H1 (cell line): ENCODE results near the gene KRTAP26-1. TPM values are rescaled to one million over a fixed set of nuclear protein-coding genes. Genes with fewer than 3 reads are reported as not detected.

Experiments
- CTCF ChIA-PET: fragments of 300-600 bp; sonication (Branson Sonifier 250); formaldehyde crosslinking; loops from one replicate; lab custom pipeline; 2021; ENCODE audit not compliant: partially characterized antibody; lab: Charles Lee
- POLR2A ChIA-PET: fragments of 300-600 bp; sonication (Branson Sonifier 250); formaldehyde crosslinking; loops from one replicate; lab custom pipeline; 2021; ENCODE audit warnings: inconsistent platforms; ENCODE audit not compliant: partially characterized antibody; lab: Charles Lee
- DNase-seq, 2 experiments: peaks; one replicate each; pipeline versions ENCODE4 v3.0.0 to v3.0.0-alpha.2; 2010 to 2022; ENCODE audit warnings: low spot score in 2 of 2, low read depth in 1 of 2, mixed read lengths in 1 of 2
- FAIRE-seq: peaks from 2 replicates; lab custom pipeline; 2011; peaks lifted over from hg19 to GRCh38; lab: Jason Lieb, UNC
- H2AFZ ChIP-seq: 2 replicates; pipeline ENCODE4 v1.8.1; 2012; ENCODE audit warnings: low read length, inconsistent platforms
- H2AK5ac ChIP-seq: 2 replicates; pipeline ENCODE4 v1.6.1; 2013; ENCODE audit warnings: low read depth, low read length
- H2BK120ac ChIP-seq: replicated peaks from 2 replicates; pipeline ENCODE3; 2013; ENCODE audit warnings: low read depth, low read length, inconsistent platforms
- H2BK12ac ChIP-seq: 2 replicates; pipeline ENCODE4 v1.6.1; 2013; ENCODE audit warnings: low read depth, low read length
- H2BK15ac ChIP-seq: 2 replicates; pipeline ENCODE4 v1.6.1; 2013; ENCODE audit warnings: low read length
- H2BK20ac ChIP-seq: 2 replicates; pipeline ENCODE4 v1.6.1; 2013; ENCODE audit warnings: low read length
- H2BK5ac ChIP-seq: 2 replicates; pipeline ENCODE4 v1.6.1; 2013; ENCODE audit warnings: low read depth, low read length
- H3K14ac ChIP-seq: 2 replicates; pipeline ENCODE4 v1.6.1; 2013; ENCODE audit warnings: inconsistent platforms; ENCODE audit not compliant: insufficient read length
- H3K18ac ChIP-seq: 2 replicates; pipeline ENCODE4 v1.6.1; 2013; ENCODE audit warnings: low read length; ENCODE audit errors: extremely low read depth
- H3K23ac ChIP-seq: 2 replicates; pipeline ENCODE4 v1.6.1; 2013; ENCODE audit warnings: inconsistent platforms; ENCODE audit not compliant: insufficient read length
- H3K23me2 ChIP-seq: 2 replicates; pipeline ENCODE4 v1.6.1; 2013; ENCODE audit warnings: low read depth, low read length
- H3K27ac ChIP-seq: 2 replicates; pipeline ENCODE4 v1.6.1; 2011; ENCODE audit warnings: low read depth, low read length, inconsistent platforms
- H3K27me3 ChIP-seq, 4 experiments: replicated peaks in 1 of 4; 1 replicate in 1 of 4; 2 replicates in 3 of 4; pipeline versions ENCODE4 v1.6.1 to v1.8.1; 2011 to 2013; ENCODE audit warnings: low read length in 3 of 4, mild to moderate bottlenecking in 3 of 4, inconsistent platforms in 2 of 4, mixed read lengths in 2 of 4, moderate library complexity in 1 of 4; ENCODE audit not compliant: control insufficient read depth in 3 of 4, insufficient read depth in 3 of 4; ENCODE audit errors: extremely low read depth in 1 of 4
- H3K36me3 ChIP-seq, 4 experiments: 2 replicates each; pipeline versions ENCODE4 v1.6.1 to v1.8.1; 2011 to 2013; ENCODE audit warnings: mild to moderate bottlenecking in 4 of 4, low read length in 3 of 4, moderate library complexity in 2 of 4, control low read depth in 1 of 4, inconsistent platforms in 1 of 4; ENCODE audit not compliant: insufficient read depth in 4 of 4, control insufficient read depth in 2 of 4
- H3K4ac ChIP-seq: replicated peaks from 2 replicates; pipeline ENCODE3; 2013; ENCODE audit warnings: low read length, low read depth, mixed read lengths, inconsistent platforms; ENCODE audit not compliant: insufficient read length
- H3K4me1 ChIP-seq, 4 experiments: replicated peaks in 1 of 4; 1 replicate in 1 of 4; 2 replicates in 3 of 4; pipeline versions ENCODE4 v1.6.1 to v1.8.1; 2011 to 2013; ENCODE audit warnings: low read length in 3 of 4, inconsistent platforms in 2 of 4, mixed read lengths in 1 of 4; ENCODE audit not compliant: insufficient read depth in 4 of 4, control insufficient read depth in 3 of 4
- H3K4me2 ChIP-seq, 2 experiments: 2 replicates each; pipeline versions ENCODE4 v1.6.1 to v1.8.1; 2011 to 2013; ENCODE audit warnings: low read depth in 2 of 2, low read length in 2 of 2, control low read depth in 1 of 2, inconsistent platforms in 1 of 2, mild to moderate bottlenecking in 1 of 2; ENCODE audit not compliant: insufficient read depth in 1 of 2
- H3K4me3 ChIP-seq, 4 experiments: fragments of 200-600, 300-600 bp in 1 of 4; sonication (generic), shearing (Covaris generic), sonication (Bioruptor Twin) in 1 of 4; 2 replicates each; pipeline versions ENCODE4 v1.5.1 to v1.8.1; 2011 to 2016; ENCODE audit warnings: low read length in 4 of 4, low read depth in 3 of 4, control low read depth in 2 of 4, inconsistent platforms in 2 of 4, mild to moderate bottlenecking in 2 of 4, mixed read lengths in 1 of 4, moderate library complexity in 1 of 4; ENCODE audit not compliant: insufficient read depth in 2 of 4; ENCODE audit errors: extremely low read depth in 1 of 4
- H3K56ac ChIP-seq: replicated peaks from 2 replicates; pipeline ENCODE3; 2013; ENCODE audit warnings: low read depth, mild to moderate bottlenecking, mixed read lengths, low read length, inconsistent platforms; ENCODE audit not compliant: insufficient read length
- H3K79me1 ChIP-seq: 2 replicates; pipeline ENCODE4 v1.6.1; 2013; ENCODE audit warnings: low read depth, low read length, control low read depth
- H3K79me2 ChIP-seq, 2 experiments: 2 replicates each; pipeline versions ENCODE4 v1.6.1 to v1.8.1; 2012 to 2013; ENCODE audit warnings: low read length in 2 of 2, mild to moderate bottlenecking in 2 of 2, inconsistent platforms in 1 of 2; ENCODE audit not compliant: insufficient read depth in 2 of 2, control insufficient read depth in 1 of 2
- H3K9ac ChIP-seq, 4 experiments: replicated peaks in 1 of 4; 1 replicate in 1 of 4; 2 replicates in 3 of 4; pipeline versions ENCODE4 v1.6.1 to v1.8.1; 2011 to 2013; ENCODE audit warnings: low read depth in 3 of 4, low read length in 3 of 4, control low read depth in 2 of 4, mild to moderate bottlenecking in 2 of 4, moderate library complexity in 2 of 4, inconsistent platforms in 1 of 4; ENCODE audit errors: extremely low read depth in 1 of 4
- H3K9me3 ChIP-seq, 2 experiments: 2 replicates each; pipeline versions ENCODE4 v1.6.1 to v1.8.1; 2012 to 2013; ENCODE audit warnings: mild to moderate bottlenecking in 2 of 2, moderate library complexity in 2 of 2, control low read depth in 1 of 2, inconsistent platforms in 1 of 2, low read depth in 1 of 2, low read length in 1 of 2, mixed read lengths in 1 of 2; ENCODE audit not compliant: insufficient read depth in 2 of 2
- H4K20me1 ChIP-seq, 2 experiments: replicated peaks in 1 of 2; 2 replicates each; pipeline versions ENCODE3 to v1.8.1; 2011 to 2013; ENCODE audit warnings: inconsistent platforms in 2 of 2, low read length in 2 of 2, mild to moderate bottlenecking in 1 of 2; ENCODE audit not compliant: insufficient read depth in 2 of 2, control insufficient read depth in 1 of 2
- H4K5ac ChIP-seq: 2 replicates; pipeline ENCODE4 v1.6.1; 2013; ENCODE audit warnings: low read length, low read depth, mixed read lengths, inconsistent platforms; ENCODE audit not compliant: insufficient read length
- H4K8ac ChIP-seq: 2 replicates; pipeline ENCODE4 v1.8.0; 2013; ENCODE audit warnings: mild to moderate bottlenecking, moderate library complexity, low read length, inconsistent platforms; ENCODE audit not compliant: insufficient read depth; ENCODE audit errors: extremely low read depth
- H4K91ac ChIP-seq: replicated peaks from 2 replicates; pipeline ENCODE3; 2013; ENCODE audit warnings: low read length, mixed read lengths, inconsistent platforms; ENCODE audit not compliant: insufficient read length
- ATF3 ChIP-seq: IDR thresholded peaks from 2 replicates; pipeline ENCODE4 v1.6.1; 2011; ENCODE audit warnings: low read depth, mild to moderate bottlenecking, low read length; ENCODE audit not compliant: insufficient read depth
- BCL11A ChIP-seq, 2 experiments: IDR thresholded peaks; one replicate each; pipeline ENCODE4 v1.6.1; 2011; ENCODE audit warnings: low read depth in 2 of 2, low read length in 2 of 2, mild to moderate bottlenecking in 2 of 2
- CBX8 ChIP-seq: fragments of 300-800, 300-1000 bp; sonication (generic); IDR thresholded peaks from 2 replicates; pipeline ENCODE4 v1.7.1; 2016; ENCODE audit warnings: low read depth, low read length, borderline replicate concordance
- CTBP2 ChIP-seq: IDR thresholded peaks from 2 replicates; pipeline ENCODE4 v1.7.0; 2011; ENCODE audit warnings: borderline replicate concordance, mild to moderate bottlenecking, moderate library complexity, mixed read lengths, low read length; ENCODE audit not compliant: insufficient read depth, insufficient read length
- JUN ChIP-seq: IDR thresholded peaks from 2 replicates; pipeline ENCODE4 v1.6.1; 2011; ENCODE audit warnings: low read depth, mild to moderate bottlenecking, improper control_type of control experiment, low read length
- MAX ChIP-seq: IDR thresholded peaks from 2 replicates; pipeline ENCODE4 v1.6.1; 2012; ENCODE audit warnings: inconsistent platforms
- NRF1 ChIP-seq: IDR thresholded peaks from 2 replicates; pipeline ENCODE4 v1.6.1; 2011; ENCODE audit warnings: mild to moderate bottlenecking, low read depth, low read length, improper control_type of control experiment
- PHF8 ChIP-seq: fragments of 200-600 bp; sonication (generic); conservative IDR thresholded peaks from 2 replicates; pipeline ENCODE4 v1.7.1; 2012; ENCODE audit warnings: low read depth, mild to moderate bottlenecking, inconsistent platforms, low read length, moderate library complexity
- RFX5 ChIP-seq: IDR thresholded peaks from 2 replicates; pipeline ENCODE4 v1.6.1; 2011; ENCODE audit warnings: low read depth, low read length, improper control_type of control experiment, borderline replicate concordance
- SAP30 ChIP-seq: fragments of 300-600 bp; sonication (generic); IDR thresholded peaks from 2 replicates; pipeline ENCODE4 v1.7.1; 2012; ENCODE audit warnings: low read length, moderate library complexity, mild to moderate bottlenecking, inconsistent platforms; ENCODE audit not compliant: insufficient read depth, insufficient replicate concordance
- SP1 ChIP-seq: IDR thresholded peaks from 2 replicates; pipeline ENCODE4 v1.6.1; 2011; ENCODE audit warnings: low read depth, low read length
- TAF1 ChIP-seq: IDR thresholded peaks from 2 replicates; pipeline ENCODE4 v1.6.1; 2011; ENCODE audit warnings: mild to moderate bottlenecking, low read depth, low read length
- TEAD4 ChIP-seq: IDR thresholded peaks from 2 replicates; pipeline ENCODE4 v1.6.1; 2012; ENCODE audit warnings: low read depth, low read length, inconsistent platforms, mixed read lengths
- WGBS, 2 experiments: shearing (Covaris generic) in 1 of 2; methylation state at CpG; one replicate each; pipeline versions ENCODE4 v1.1.6 to v1.1.7; 2013 to 2015; ENCODE audit warnings: low lambda C conversion rate in 2 of 2, mixed read lengths in 2 of 2, inconsistent platforms in 1 of 2, low coverage in 1 of 2, missing lambda C conversion rate in 1 of 2; ENCODE audit not compliant: insufficient replicate concordance in 2 of 2, insufficient coverage in 1 of 2, insufficient read length in 1 of 2; ENCODE audit errors: extremely low coverage in 1 of 2, missing lambda C conversion rate in 1 of 2; 5-methylcytosine and 5-hydroxymethylcytosine counted together
- polyA plus RNA-seq, 7 experiments: library from polyadenylated mRNA; depleted of rRNA in 3 of 7; stranded (reverse) in 5 of 7; unstranded in 2 of 7; fragments of >200 nt in 5 of 7; fragments of 200-250 nt in 2 of 7; gene quantifications; 1 replicate in 5 of 7; 2 replicates in 1 of 7; 4 replicates in 1 of 7; pipeline versions ENCODE4 v1.2.1 to v1.2.3, GENCODE V29; 2011 to 2013; ENCODE audit warnings: missing spikeins in 2 of 7, mixed read lengths in 2 of 7
- total RNA-seq: library from RNA; stranded (reverse); fragmentation: NEBNext Ultra II Directional; extraction: Animal tissue kit (Norgen Biotek cat#: 25700); gene quantifications from 2 replicates; pipeline ENCODE4 v1.2.1, GENCODE V29; 2021

The KRTAP26-1 gene
- total and polyA plus RNA-seq, 2 of the 8 experiments (the other 6 are each of a cell fraction or from before 2014, with no cell fraction given) = not detected

GRCh38 chr21:30332681-30333080, 12.6 kb upstream of the KRTAP26-1 start:
- no peak overlapping the region for H3K4ac ChIP-seq
- no peak overlapping the region for H2AFZ ChIP-seq
- no peak overlapping the region for H2BK12ac ChIP-seq
- no peak overlapping the region for H3K27ac ChIP-seq
- H3K4me1 ChIP-seq = no peaks in the 10 kb centered on the region
- WGBS, 2 experiments = 94% methylated on average over 2 of the region's 2 CpGs; no CpG with 5 or more reads in 1 of the 2 experiments
- no peak overlapping the region for H2BK5ac ChIP-seq
- FAIRE-seq = no peak
- no peak overlapping the region for H3K23ac ChIP-seq
- no peak overlapping the region for H4K5ac ChIP-seq
- H4K8ac ChIP-seq = no peak overlapping the region
- no peak for TF ChIP-seq JUN
- TF ChIP-seq CTBP2 = no peak
- no peak for TF ChIP-seq SAP30
- TF ChIP-seq PHF8 = no peak
- no peak for TF ChIP-seq SP1
- no peak for TF ChIP-seq MAX
- no peak for TF ChIP-seq TAF1
- TF ChIP-seq BCL11A (IDR thresholded peaks at IDR 0.05; ENCODE audit: low read depth in 2 of 2, low read length in 2 of 2) = no peak
- no peak for TF ChIP-seq RFX5
- TF ChIP-seq ATF3 = no peak
- TF ChIP-seq TEAD4 = no peak
- no peak for TF ChIP-seq CBX8
- TF ChIP-seq NRF1 = no peak
- H2BK15ac ChIP-seq = no peak overlapping the region
- H3K56ac ChIP-seq = no peak overlapping the region
- POLR2A ChIA-PET = no interaction called here
- no peak for DNase-seq
- no peak overlapping the region for H3K4me2 ChIP-seq
- H2AK5ac ChIP-seq = no peak overlapping the region
- H3K9me3 ChIP-seq = no peaks in the 10 kb centered on the region
- no peaks in the 10 kb centered on the region for H3K79me2 ChIP-seq
- CTCF ChIA-PET = interaction anchor here (0.9 to 3.3 kb wide), 2 partner anchors 8 to 12 kb away, joined by 3 to 12 read pairs; no protein-coding TSS in a partner anchor
- no peaks in the 10 kb centered on the region for H4K20me1 ChIP-seq
- H3K14ac ChIP-seq = no peak overlapping the region
- H2BK20ac ChIP-seq = no peak overlapping the region
- no peak overlapping the region for H3K4me3 ChIP-seq
- H3K23me2 ChIP-seq = no peaks in the 10 kb centered on the region
- no peak overlapping the region for H4K91ac ChIP-seq
- no peak overlapping the region for H3K9ac ChIP-seq
- no peak overlapping the region for H2BK120ac ChIP-seq
- H3K36me3 ChIP-seq = no peaks in the 10 kb centered on the region
- H3K18ac ChIP-seq = no peak overlapping the region
- no peaks in the 10 kb centered on the region for H3K27me3 ChIP-seq
- H3K79me1 ChIP-seq = no peaks in the 10 kb centered on the region
